ENCODE results near the gene ABTB2. TPM values are rescaled to one million over a fixed set of nuclear protein-coding genes. Genes with fewer than 3 reads are reported as not detected.

ABTB2 gene
- total RNA-seq, 2 donors from 2014 or later = 27.0 to 27.4 TPM

DNA sequence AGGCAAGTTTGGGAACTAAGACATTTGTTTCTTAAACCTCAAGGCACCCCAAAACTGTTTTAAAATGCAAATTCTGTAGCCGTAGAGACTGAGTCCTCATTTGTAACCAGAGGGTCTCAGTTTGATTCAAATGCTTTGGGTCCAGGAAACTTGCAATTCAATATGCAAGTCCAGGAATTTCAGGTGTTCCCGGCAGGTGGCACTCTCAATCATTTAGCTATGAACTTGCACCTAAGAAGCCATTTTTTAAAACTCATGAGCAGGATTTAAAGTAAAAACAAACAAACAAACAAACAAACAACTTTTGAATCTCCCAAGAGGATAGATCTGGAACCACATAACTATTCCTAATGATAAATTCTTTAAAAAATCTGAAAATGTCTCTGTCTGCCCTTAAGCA lies 8.7 kb upstream of the ABTB2 start:
- no peak for DNase-seq (ENCODE audit: low spot score)
- H3K36me3 ChIP-seq = no peaks in the 10 kb centered on the region
- TF ChIP-seq, protein P1, sequence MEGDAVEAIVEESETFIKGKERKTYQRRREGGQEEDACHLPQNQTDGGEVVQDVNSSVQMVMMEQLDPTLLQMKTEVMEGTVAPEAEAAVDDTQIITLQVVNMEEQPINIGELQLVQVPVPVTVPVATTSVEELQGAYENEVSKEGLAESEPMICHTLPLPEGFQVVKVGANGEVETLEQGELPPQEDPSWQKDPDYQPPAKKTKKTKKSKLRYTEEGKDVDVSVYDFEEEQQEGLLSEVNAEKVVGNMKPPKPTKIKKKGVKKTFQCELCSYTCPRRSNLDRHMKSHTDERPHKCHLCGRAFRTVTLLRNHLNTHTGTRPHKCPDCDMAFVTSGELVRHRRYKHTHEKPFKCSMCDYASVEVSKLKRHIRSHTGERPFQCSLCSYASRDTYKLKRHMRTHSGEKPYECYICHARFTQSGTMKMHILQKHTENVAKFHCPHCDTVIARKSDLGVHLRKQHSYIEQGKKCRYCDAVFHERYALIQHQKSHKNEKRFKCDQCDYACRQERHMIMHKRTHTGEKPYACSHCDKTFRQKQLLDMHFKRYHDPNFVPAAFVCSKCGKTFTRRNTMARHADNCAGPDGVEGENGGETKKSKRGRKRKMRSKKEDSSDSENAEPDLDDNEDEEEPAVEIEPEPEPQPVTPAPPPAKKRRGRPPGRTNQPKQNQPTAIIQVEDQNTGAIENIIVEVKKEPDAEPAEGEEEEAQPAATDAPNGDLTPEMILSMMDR (IDR thresholded peaks at IDR 0.05) = peak in 1 of 2 donors; percentile 30
- no peak overlapping the region for H3K4me3 ChIP-seq
- no peak overlapping the region for H3K27ac ChIP-seq
- H3K9me3 ChIP-seq = no peaks in the 10 kb centered on the region
- H3K27me3 ChIP-seq = no peaks in the 10 kb centered on the region
- H3K4me1 ChIP-seq = no peaks in the 10 kb centered on the region

DNA sequence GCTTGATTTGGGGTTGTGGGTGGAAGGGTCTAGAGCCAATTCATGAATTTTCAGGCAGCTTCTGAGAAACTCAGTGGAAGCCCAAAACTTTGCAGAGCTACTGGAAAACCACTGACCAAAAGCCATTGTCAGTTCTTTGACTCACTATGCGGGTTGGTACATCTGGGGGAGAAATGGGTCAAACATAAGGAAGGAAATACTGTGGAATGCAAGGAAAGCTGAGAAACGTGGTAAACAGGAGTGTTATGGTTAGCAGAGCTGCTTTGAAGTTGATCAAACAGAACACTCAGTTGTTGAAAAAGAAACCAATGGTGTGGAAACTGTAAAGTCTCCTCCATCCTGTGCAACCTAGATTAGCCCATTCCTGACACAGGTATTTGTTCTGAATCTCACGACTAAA lies 6.3 kb upstream of the ABTB2 start:
- Histone ChIP-seq H3K4me3 (no peak overlapping the region), H3K4me1 (peaks cover 0 to under 1% of the 10 kb centered on the region in 2 donors), H3K27ac (no peak overlapping the region), H3K36me3 (no peaks in the 10 kb centered on the region), H3K9me3 (no peaks in the 10 kb centered on the region), H3K27me3 (no peaks in the 10 kb centered on the region)
- no peak for DNase-seq (ENCODE audit: low spot score)
- TF ChIP-seq, protein P1 (IDR thresholded peaks at IDR 0.05) = no peak

DNA sequence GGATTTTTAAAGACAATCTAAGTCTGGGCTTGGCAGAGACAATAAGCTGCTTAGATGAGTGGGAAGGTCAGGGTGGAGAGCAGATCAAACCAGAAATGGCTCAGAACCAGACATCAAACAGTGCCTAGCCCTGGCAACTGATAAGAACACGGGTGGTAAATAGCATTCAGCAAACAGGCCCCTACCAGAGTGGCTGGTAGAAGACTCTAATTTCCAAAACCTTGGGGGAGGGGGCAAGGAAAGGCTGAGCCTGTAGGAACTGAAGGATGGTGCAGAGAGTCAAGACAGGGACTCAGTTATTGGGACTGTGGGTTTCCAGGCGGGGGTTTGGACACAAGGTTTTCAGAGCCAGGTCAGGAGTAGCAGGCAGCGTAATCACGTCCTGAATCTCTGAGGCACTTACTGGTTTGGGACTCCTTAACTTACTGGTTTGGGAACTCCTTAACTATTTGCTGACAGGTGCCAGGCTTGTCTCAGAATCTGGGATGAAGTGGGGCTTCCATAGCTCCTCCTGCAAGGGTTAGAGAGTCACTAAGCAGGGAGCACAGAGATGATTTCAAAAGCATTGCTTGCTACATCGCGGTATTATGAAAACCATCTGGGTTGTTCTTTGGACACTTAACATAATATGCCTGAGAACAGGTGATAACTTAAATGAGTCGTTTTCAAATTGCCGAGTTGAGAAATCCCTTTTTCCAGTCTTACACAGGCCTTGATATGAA lies 5.7 kb upstream of the ABTB2 start:
- H3K27me3 ChIP-seq = no peaks in the 10 kb centered on the region
- H3K4me3 ChIP-seq = no peak overlapping the region
- TF ChIP-seq, protein P1 (IDR thresholded peaks at IDR 0.05) = no peak
- H3K9me3 ChIP-seq = no peaks in the 10 kb centered on the region
- H3K36me3 ChIP-seq = no peaks in the 10 kb centered on the region
- DNase-seq (ENCODE audit: low spot score) = no peak
- peaks cover 0 to 6% of the 10 kb centered on the region in 2 donors for H3K4me1 ChIP-seq
- H3K27ac ChIP-seq = no peak overlapping the region

DNA sequence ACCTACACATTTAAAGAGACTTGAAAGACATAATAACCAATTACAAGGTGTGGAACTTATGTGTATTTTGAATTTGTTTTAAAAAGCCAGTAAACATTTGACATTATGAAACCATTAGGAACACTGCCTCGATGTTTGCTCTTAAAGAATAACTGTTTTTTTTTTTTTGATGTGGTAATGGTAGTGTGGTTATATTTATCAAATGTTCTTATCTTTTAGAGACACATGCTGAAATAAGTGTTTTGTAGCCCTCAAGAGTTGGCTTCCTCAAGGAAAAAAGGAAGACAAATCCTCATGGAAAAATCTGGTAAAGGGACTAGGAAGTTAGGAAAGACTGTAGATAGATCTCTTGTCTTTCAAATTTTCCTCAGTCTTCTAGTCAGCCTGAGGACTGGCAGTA lies 2.2 kb upstream of the ABTB2 start:
- peaks cover 0 to 37% of the 10 kb centered on the region in 2 donors for H3K4me1 ChIP-seq
- no peaks in the 10 kb centered on the region for H3K9me3 ChIP-seq
- H3K27ac ChIP-seq = no peak overlapping the region
- no peak for DNase-seq (ENCODE audit: low spot score)
- H3K36me3 ChIP-seq = no peaks in the 10 kb centered on the region
- no peaks in the 10 kb centered on the region for H3K27me3 ChIP-seq
- no peak overlapping the region for H3K4me3 ChIP-seq
- TF ChIP-seq, protein P1 (IDR thresholded peaks at IDR 0.05) = no peak

DNA sequence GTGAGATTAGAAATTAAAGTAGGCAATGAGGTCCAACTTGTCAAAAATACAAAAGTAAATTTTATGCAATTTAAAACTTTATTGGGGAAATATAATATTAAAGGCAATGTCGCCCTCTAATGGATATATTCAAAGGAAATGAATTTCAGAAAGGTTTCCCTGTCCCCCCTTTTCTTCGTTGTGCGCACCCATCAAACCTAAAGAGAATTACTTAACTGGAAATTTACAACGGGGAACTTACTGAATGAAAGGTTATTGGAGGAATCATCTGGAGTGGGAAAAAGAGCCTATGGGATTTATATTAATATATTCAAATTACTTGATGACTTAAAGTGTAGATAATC lies 1.7 kb upstream of the ABTB2 start:
- Histone ChIP-seq H3K36me3 (no peaks in the 10 kb centered on the region), H3K27me3 (no peaks in the 10 kb centered on the region), H3K9me3 (no peaks in the 10 kb centered on the region), H3K27ac (no peak overlapping the region), H3K4me3 (peak overlapping the region in 1 of 2 donors; percentile 77), H3K4me1 (peaks cover 0 to 39% of the 10 kb centered on the region in 2 donors)
- no peak for DNase-seq (ENCODE audit: low spot score)
- TF ChIP-seq, protein P1 (IDR thresholded peaks at IDR 0.05) = peak in 1 of 2 donors; percentile 61

Measured in right atrium auricular region (tissue), 2 donors.